HepG2 (cell line): Measurements from ENCODE around the gene PRKAR1B. TPM values are rescaled to one million over a fixed set of nuclear protein-coding genes. Genes with fewer than 3 reads are reported as not detected.

Experiments used
- ATAC-seq: fragments of 200-7000 bp; cut with Tn5 transposase; 3 replicates; pipeline ENCODE4 v1.9.1; 2020; ENCODE audit warnings: mild to moderate bottlenecking, moderate library complexity
- BruUV-seq: library from RNA; stranded (reverse); fragments of 400-500 nt; replicated peaks from 2 replicates; lab custom pipeline; 2021; lab: Mats Ljungman, UMichigan
- CTCF ChIA-PET: fragments of 300-600 bp; formaldehyde crosslinking; extraction: SDS; loops from one replicate; lab custom pipeline; 2021; ENCODE audit warnings: low total read pairs, inconsistent platforms, low intra/inter-chr PET ratio; lab: Yijun Ruan, JAX
- POLR2A ChIA-PET: fragments of 350-600 bp; sonication (Branson Sonifier 250); formaldehyde crosslinking; loops from one replicate; lab custom pipeline; 2020; ENCODE audit warnings: antibody characterized with exemption, inconsistent platforms; lab: Yijun Ruan, JAX
- DNase-seq: peaks from one replicate; pipeline ENCODE4 v3.0.0-alpha.2; 2015; ENCODE audit warnings: low spot score
- FAIRE-seq: peaks from 3 replicates; lab custom pipeline; 2011; peaks lifted over from hg19 to GRCh38; lab: Jason Lieb, UNC
- H2AFZ ChIP-seq: one replicate; pipeline ENCODE4 v1.6.1; 2011; ENCODE audit warnings: low read length, inconsistent platforms
- H3K27ac ChIP-seq: fragments of 300-600 bp; 3 replicates; pipeline ENCODE4 v1.8.0; 2011; ENCODE audit warnings: mixed run types, mild to moderate bottlenecking, mixed read lengths, low read length, inconsistent platforms; ENCODE audit not compliant: insufficient read depth; ENCODE audit errors: extremely low read length
- H3K27me3 ChIP-seq, 2 experiments: fragments of 200-600 bp in 1 of 2; 2 replicates in 1 of 2; 3 replicates in 1 of 2; pipeline versions ENCODE4 v1.6.0 to v1.8.0; 2011; ENCODE audit warnings: low read length in 2 of 2, mild to moderate bottlenecking in 2 of 2, moderate library complexity in 2 of 2, inconsistent platforms in 1 of 2; ENCODE audit not compliant: insufficient read depth in 2 of 2, control insufficient read depth in 1 of 2
- H3K36me3 ChIP-seq, 2 experiments: fragments of 200-600 bp in 1 of 2; replicated peaks in 1 of 2; 2 replicates in 1 of 2; 3 replicates in 1 of 2; pipeline versions ENCODE4 v1.5.1 to v1.8.0; 2011; ENCODE audit warnings: low read length in 2 of 2, inconsistent platforms in 1 of 2; ENCODE audit not compliant: insufficient read depth in 2 of 2, control insufficient read depth in 1 of 2
- H3K4me1 ChIP-seq: 2 replicates; pipeline ENCODE4 v1.5.1; 2012; ENCODE audit warnings: low read length, inconsistent platforms; ENCODE audit not compliant: insufficient read depth
- H3K4me2 ChIP-seq: 2 replicates; pipeline ENCODE4 v1.6.0; 2011; ENCODE audit warnings: low read depth, low read length, inconsistent platforms
- H3K4me3 ChIP-seq, 3 experiments: fragments of 200-600 bp in 1 of 3; sonication (generic), shearing (Covaris generic) in 1 of 3; replicated peaks in 1 of 3; 2 replicates each; pipeline ENCODE4 v1.5.1; 2011 to 2016; ENCODE audit warnings: low read length in 3 of 3, inconsistent platforms in 2 of 3, low read depth in 2 of 3, mild to moderate bottlenecking in 2 of 3, control low read depth in 1 of 3, mixed read lengths in 1 of 3; ENCODE audit not compliant: insufficient read depth in 1 of 3
- H3K79me2 ChIP-seq: one replicate; pipeline ENCODE4 v1.6.1; 2011; ENCODE audit warnings: low read length, inconsistent platforms; ENCODE audit not compliant: insufficient read depth
- H3K9ac ChIP-seq: 2 replicates; pipeline ENCODE4 v1.6.0; 2011; ENCODE audit warnings: mild to moderate bottlenecking, low read depth, low read length, inconsistent platforms; ENCODE audit not compliant: insufficient read depth
- H3K9me3 ChIP-seq: 2 replicates; pipeline ENCODE4 v1.5.1; 2012; ENCODE audit warnings: mild to moderate bottlenecking, low read length
- H4K20me1 ChIP-seq: 2 replicates; pipeline ENCODE4 v1.6.0; 2011; ENCODE audit warnings: inconsistent platforms, mild to moderate bottlenecking, low read length, moderate library complexity; ENCODE audit not compliant: insufficient read depth
- ELF4 ChIP-seq: sonication (generic); formaldehyde crosslinking; IDR thresholded peaks from 2 replicates; pipeline ENCODE4 v1.5.0; 2020; ENCODE audit warnings: missing genetic modification reagents, mild to moderate bottlenecking, moderate library complexity, borderline replicate concordance
- SRY ChIP-seq: sonication (generic); formaldehyde crosslinking; IDR thresholded peaks from 2 replicates; pipeline ENCODE4 v1.8.0; 2022; ENCODE audit warnings: mild to moderate bottlenecking, missing genetic modification reagents
- ZNF646 ChIP-seq: sonication (generic); formaldehyde crosslinking; IDR thresholded peaks from 2 replicates; pipeline ENCODE4 v1.9.0; 2021; ENCODE audit warnings: mild to moderate bottlenecking, missing genetic modification reagents
- ZSCAN20 ChIP-seq: sonication (generic); formaldehyde crosslinking; IDR thresholded peaks from 2 replicates; pipeline ENCODE4 v1.4.0; 2020; ENCODE audit warnings: missing genetic modification reagents, mild to moderate bottlenecking, borderline replicate concordance
- WGBS: methylation state at CpG from one replicate; pipeline ENCODE4 v1.1.6; 2017; ENCODE audit warnings: low lambda C conversion rate; 5-methylcytosine and 5-hydroxymethylcytosine counted together
- in situ Hi-C: cut with HindIII; loops from 2 replicates; pipeline ENCODE4 v1.10.0; 2017; ENCODE audit warnings: low pct_unique_long_range_greater_than_20kb; ENCODE audit not compliant: extremely low pct_ligation_motif_present
- intact Hi-C: fragments of 100-400 bp; cut with micrococcal nuclease; formaldehyde crosslinking; loops from one replicate; pipeline ENCODE4 v1.10.0; 2022; ENCODE audit not compliant: unreplicated experiment
- polyA plus RNA-seq, 8 experiments: library from polyadenylated mRNA; depleted of rRNA in 3 of 8; stranded (reverse) in 7 of 8; unstranded in 1 of 8; fragments of >200 nt; fragmentation: Illumina TruSeq in 4 of 8; extraction: Trizol in 4 of 8; gene quantifications; 2 replicates each; pipeline versions ENCODE4 v1.2.1 to v1.2.3, GENCODE V29; 2011 to 2016; ENCODE audit warnings: low read depth in 4 of 8, missing spikeins in 1 of 8, mixed read lengths in 1 of 8; ENCODE audit not compliant: insufficient read depth in 1 of 8
- total RNA-seq, 5 experiments: library from RNA; depleted of rRNA; stranded (reverse); fragments of >200 nt; fragmentation: Illumina TruSeq; extraction: Trizol; gene quantifications; 2 replicates each; pipeline ENCODE4 v1.2.3, GENCODE V29; 2016; ENCODE audit warnings: low read depth in 1 of 5

The PRKAR1B gene
- total and polyA plus RNA-seq, 2 of the 13 experiments (the other 11 are each of a cell fraction or from before 2014, with no cell fraction given), result 7.9 to 28.2 TPM

- Histone ChIP-seq H3K4me1 (peaks cover 9% of the 10 kb centered on the region; the same call in 1 of the 2 replicates), H3K4me2 (no peak overlapping the region), H2AFZ (no peak overlapping the region)
- POLR2A ChIA-PET, result interaction anchor here (0.6 kb wide), 1 partner anchor 9 kb away, joined by 4 read pairs; no protein-coding TSS in a partner anchor
- TF ChIP-seq ZNF646 (CRISPR knock-in tag) (no peak), ELF4 (CRISPR knock-in tag) (no peak), SRY (CRISPR knock-in tag) (no peak), ZSCAN20 (CRISPR knock-in tag) (no peak)
- TF ChIP-seq, all 625 proteins: peak for 0
- FAIRE-seq (no peak), ATAC-seq (no peak), DNase-seq (no peak)
- WGBS, result 44% methylated on average over 12 of the region's 12 CpGs
- Histone ChIP-seq H4K20me1 (no peaks in the 10 kb centered on the region), H3K79me2 (no peaks in the 10 kb centered on the region), H3K4me3 (no peak overlapping the region), H3K9me3 (no peaks in the 10 kb centered on the region), H3K27me3 (peaks cover 22 to 61% of the 10 kb centered on the region in 2 experiments; a peak in 4 of 5 replicates), H3K9ac (no peak overlapping the region), H3K36me3 (no peaks in the 10 kb centered on the region), H3K27ac (no peak overlapping the region)
- CTCF ChIA-PET, result no interaction called here
- in situ Hi-C loops (no loop called here), intact Hi-C loops (no loop called here)
- no TSS peak for BruUV-seq
Measured at GRCh38 chr7:525740-526139, 201.3 kb downstream of the PRKAR1B start.
